Caki2 (cell line): ENCODE data around the gene OTX2. TPM values are rescaled to one million over a fixed set of nuclear protein-coding genes. Genes with fewer than 3 reads are reported as not detected.

Experiments used
- DNase-seq: peaks from one replicate; pipeline ENCODE4 v3.0.0-alpha.2; 2015; ENCODE audit warnings: low read depth
- in situ Hi-C: cut with HindIII; loops from 2 replicates; pipeline ENCODE4 v1.10.0; 2016; ENCODE audit warnings: low sequenced_read_pairs, low pct_unique_long_range_greater_than_20kb, mixed read lengths
- total RNA-seq: library from RNA; depleted of rRNA; stranded (reverse); fragments of >200 nt; shearing (Covaris generic); gene quantifications from 2 replicates; pipeline ENCODE4 v1.2.3, GENCODE V29; 2014; ENCODE audit warnings: low replicate concordance

Gene OTX2
- total RNA-seq, 1 experiment from 2014 or later = not detected

DNA sequence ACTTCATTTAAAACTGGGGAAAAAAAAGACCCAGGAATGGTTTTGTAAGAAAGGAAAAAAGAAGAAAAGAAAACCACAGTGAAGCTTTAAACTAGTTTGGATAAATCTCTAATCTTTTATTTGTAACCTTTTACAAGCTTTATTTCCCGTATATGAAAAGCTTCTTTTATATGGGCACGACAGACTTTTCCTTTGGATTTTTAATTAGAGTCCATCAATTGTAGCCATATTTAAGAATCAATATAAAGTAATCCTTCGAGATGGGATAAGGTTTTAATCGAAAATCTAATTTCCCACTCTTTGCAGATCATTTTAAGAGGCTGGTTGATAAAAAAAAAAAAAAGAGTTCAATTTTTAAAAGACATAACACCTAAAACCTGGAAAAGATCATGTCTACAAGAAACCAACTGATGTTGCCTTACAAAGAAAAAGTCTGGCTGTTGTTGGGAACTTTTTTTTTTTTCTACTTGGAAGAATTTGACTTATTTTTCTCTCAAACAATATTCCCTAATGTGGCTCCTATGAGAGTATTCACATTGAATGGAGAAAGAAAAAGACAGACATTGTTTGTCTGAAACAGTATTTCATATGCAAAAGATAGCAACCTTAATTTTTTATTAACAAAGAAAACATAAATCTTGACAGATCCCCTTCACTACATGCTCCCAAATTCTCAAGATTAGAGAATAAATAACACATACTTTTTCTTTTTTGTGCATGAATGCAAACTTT lies 4.9 kb upstream of the OTX2 start:
- no peak for DNase-seq

DNA sequence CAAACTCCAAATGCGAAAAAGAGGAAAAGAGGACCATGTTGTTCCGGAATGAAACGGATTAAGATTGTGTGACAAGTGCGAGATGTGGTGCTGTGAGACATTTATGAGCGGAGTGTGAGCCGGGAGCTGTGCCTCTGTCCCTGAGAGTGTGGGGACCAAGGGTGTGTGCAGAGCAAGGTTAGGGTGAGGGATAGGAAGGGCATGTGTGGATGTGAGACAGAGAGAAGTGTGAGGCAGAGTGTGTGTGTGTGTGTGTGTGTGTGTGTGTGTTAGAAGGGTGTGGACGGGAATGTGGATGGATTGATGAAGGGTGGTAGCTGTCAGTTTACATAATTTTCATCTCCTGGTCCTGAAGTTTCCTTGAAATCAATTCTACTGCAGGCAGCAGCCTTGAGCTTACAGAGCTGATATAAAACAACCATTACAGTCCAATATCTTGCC lies 4.3 kb upstream of the OTX2 start:
- in situ Hi-C loops = no loop called here
- DNase-seq = no peak

More for the DNA sequence above, 4.9 kb upstream of the OTX2 start:
- in situ Hi-C loops = no loop called here

DNA sequence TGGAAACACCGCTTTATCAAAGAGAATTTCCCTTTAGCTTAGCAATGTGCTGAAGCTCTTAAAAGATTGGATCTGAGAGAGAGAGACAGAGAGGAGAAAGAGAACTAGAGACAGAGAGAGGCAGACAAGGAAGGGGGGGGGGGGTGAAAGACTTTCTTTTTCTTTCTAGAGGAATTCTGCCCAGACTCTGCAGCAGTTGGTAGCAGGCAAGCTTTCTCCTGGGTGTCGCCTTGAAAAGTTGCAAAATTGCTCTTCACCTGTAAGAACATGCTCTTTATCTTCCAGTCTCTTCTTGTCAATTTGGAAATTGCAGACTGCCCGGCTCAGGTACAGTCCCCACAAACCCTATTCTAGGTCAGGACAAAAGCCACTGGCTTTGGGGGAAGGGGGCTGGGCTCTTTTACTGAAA lies 2.9 kb upstream of the OTX2 start:
- in situ Hi-C loops = no loop called here
- no peak for DNase-seq

DNA sequence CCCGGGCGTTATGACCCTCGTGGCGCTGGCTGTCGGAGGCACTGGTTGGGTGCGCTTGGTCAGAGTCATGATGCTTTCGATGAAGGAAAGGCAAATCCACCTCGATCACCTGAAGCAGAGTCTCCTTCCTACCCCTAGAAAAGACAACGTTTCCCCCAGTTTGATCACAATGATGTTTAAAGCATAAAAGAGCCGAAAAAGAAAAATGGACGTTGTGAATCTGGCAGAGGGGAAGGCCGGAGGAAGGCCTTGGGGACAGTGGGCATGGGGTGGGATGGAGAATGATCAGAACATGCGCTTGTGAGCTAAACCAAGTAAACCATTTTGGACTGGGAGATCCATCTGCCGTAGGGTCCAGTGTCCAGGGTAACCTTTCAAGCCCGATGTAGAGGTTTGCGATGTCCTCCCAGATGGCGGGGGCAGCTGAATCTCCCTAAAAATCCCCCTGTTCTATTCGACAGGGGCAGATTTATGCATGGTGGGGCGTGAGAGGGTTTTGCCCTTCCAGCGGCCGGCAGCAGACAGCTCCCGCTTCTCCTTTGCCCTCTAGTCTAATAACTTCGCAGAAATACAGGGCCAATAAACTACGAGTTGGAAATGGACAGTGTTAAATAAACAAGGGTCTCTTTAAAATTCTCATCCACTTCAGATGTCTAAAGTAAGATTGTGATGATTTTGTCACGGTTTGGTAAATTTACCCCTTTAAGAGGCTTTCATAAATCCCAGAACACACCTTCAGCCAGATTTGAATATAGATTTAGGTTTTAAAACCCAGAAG lies 2.3 kb upstream of the OTX2 start:
- in situ Hi-C loops = no loop called here
- no peak for DNase-seq

DNA sequence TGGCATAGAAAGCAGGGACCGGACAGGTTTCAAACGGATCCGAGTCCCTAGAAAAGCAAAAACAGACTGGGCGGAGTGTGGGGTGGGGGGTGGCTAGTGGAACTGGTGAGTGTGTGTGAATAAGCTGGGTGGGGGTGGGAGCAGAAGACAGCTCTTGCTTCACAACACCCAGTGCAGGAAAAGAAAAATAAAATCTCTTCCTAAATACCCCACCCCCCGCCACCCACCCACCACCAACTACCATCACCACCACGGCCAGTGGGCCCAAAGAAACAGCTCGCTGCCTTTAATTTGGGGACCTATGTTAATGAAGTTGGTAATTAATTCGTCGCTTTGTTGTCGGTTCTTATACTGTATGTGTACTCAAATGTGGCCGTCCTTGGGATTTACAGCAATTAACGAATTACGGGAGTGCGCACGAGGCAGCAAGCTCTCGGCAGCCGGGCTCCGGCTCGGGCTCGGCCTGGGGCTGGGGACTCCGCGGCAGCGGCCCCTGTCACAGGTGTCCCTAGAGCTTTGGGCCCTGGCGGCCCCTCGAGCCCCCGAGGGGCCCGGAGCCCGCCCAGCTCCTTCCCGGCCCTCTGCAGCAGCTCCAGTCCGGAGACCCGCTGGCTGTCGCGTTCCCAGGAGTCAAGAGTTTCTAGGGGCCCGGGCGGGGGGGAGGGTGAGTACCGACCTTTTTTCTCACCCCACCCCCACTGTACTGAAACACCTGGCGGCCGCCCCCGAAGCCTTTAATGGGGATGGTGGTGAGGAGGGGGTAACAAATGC lies 1.5 kb upstream of the OTX2 start:
- in situ Hi-C loops = no loop called here
- DNase-seq = no peak

DNA sequence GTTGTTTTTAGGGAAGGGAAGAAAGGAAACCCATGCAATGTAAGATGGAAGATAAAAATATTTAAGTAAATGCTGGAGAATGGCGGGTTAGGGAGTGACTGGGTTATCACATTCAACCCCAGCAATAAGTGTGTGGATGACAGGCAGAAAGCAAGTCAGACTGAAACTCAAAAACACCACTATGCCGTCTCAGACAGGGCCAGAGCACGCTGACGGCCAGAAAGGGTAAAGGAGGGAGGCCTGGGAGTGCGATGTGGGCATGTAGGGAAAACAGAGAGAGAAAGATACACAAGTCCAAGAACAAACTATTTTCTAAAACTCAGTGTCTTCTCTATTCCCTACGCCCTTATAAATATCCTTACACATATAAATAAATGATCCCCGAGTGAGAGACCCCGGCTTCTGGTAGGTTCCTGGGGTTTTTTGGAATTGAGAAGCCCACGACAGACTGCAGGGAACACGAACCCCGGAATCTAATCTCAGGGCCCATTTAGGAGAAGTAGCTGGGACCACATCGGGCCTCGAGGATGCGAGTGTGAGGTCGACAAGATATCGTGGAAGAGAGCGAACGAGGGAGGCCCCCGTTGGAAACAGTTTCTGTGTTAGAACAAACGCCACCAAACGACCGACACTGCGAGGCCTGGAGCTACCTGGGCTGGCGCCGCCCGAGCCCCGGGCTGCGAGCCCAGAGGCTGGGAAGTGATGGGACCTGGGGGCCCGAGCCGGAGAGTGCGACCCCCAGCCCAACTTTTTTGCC lies 735 bp upstream of the OTX2 start:
- in situ Hi-C loops = no loop called here

DNA sequence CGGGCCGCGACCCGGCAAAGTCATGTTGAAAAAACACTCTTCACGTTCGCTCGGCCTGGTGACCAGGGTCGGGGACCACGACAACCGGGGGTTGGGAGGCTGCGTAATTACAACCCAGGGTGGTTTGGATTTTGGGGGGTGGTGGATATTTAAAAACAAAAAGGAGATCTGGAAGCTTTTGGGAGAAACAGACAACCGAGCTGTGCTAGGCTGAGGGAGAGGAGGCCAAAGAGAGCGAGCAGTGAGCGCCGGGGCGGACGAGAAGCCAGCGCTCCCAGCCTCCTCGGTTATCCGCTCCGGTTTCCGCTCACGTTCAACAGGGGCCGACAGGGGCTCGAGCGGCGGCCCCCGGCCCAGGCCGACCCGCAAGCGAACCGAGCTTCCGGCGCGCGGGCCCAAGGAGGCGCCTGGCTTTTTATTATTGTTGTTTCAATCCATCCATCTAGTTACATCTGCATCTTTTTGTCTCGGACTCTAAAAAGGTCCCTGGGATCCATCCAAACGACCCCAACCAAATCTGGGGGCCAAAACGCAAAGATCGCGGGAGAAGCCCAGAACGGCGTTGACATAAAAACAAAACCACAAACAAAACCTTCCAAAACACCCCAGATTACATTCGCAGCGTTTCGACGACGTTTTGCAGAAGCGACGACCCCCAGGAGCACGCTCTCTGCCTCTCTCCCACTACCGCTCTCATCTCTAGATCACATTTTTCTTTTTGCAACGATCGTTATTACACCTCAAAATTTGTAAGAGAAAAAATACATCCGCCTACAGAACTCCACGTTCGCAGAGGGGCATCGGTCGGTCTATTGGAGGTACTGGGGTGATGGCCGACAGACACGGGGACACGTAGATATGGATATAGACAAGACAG lies 771 bp downstream of the OTX2 start:
- in situ Hi-C loops = no loop called here
- DNase-seq = no peak

More for the DNA sequence above, 735 bp upstream of the OTX2 start:
- DNase-seq = no peak

DNA sequence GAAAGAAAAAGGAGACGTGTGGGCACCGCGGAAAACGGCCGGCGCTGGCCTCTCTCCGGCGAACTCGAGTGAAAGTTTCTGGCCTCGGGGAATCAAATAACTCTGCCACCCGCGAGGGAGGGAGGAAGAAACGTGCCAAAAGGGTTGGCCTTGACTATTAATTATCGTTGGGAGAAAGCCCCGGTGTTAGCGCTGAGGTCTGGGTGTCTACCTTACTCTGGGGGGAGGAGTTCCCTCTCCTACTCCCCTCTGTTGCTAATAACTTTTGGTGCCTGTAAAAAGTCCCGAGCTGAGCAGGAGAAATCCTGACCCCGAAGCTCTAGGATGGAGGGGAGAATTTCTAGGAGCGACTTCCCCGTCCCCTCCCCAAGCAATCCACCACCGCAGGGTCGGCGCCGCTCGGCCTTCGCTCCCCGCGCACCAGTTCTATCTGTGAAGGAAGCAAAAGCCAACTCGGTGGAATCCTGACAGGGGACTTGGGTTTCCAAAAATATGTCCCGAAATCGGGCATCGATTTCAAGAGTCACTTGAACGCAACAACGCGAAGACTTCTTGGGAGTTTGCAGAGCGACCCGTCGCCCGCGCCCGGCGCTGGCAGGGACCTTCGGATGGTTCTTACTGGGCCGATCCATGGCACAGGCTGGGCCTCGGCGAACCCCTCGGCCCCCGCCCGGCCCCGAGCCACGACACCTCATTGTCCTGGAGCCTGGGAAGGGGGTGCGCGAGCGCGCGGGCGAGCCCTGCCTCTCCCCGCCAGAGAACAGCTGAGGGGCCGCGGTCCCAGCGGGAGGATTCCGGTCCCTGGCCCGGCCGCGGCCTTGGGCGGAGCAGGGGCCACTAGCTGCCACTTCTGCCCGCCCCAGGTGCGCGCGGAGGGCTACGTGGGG lies 1.7 kb downstream of the OTX2 start:
- in situ Hi-C loops = no loop called here
- no peak for DNase-seq

DNA sequence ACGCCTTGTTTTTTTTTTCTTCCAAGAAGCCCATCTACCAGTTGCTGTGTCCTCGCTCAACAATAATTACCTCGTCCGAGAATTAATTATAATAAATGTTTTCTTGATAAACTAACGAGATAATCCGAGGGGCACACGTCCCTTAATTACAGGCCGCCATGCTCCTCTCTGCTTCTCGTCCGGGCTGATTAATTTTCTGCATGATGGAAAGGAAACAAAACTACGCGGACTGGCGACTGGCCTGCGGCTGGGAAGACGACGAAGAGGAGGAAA lies 2.2 kb downstream of the OTX2 start:
- no peak for DNase-seq
- in situ Hi-C loops = no loop called here

DNA sequence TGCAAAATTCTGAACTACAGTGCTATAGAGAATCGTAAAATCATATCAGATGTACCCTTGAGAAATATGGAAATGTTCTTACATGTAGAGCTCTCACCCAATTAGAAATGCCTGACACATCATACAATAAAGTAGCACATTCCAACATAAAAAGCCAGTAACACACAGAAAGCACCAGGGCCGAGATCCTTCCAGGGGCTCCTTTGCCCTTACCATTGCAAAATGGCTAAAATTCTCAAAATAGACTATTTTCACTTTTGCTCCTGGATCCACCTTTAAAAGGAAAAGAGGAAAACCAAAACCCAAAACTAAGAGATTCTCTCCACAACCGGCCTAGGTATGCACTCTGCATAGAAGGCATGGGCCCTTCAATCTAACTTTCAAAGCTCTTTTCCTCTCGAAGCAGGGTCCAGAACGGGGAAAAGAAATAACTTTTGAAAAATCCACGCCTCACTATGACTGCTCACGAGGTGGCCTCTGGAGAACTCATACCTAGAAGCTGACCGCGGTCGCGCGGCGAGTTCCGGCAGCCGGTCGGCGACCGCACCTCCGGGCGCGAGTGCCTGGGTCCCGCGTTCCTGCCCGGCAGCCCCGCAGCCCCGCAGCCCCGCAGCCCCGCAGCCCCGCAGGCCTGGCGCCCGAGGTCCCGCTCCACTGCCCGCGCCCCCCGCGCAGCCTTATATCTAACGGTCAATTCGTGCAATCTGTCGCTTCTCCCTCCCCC lies 2.7 kb downstream of the OTX2 start:
- in situ Hi-C loops = no loop called here
- DNase-seq = no peak

DNA sequence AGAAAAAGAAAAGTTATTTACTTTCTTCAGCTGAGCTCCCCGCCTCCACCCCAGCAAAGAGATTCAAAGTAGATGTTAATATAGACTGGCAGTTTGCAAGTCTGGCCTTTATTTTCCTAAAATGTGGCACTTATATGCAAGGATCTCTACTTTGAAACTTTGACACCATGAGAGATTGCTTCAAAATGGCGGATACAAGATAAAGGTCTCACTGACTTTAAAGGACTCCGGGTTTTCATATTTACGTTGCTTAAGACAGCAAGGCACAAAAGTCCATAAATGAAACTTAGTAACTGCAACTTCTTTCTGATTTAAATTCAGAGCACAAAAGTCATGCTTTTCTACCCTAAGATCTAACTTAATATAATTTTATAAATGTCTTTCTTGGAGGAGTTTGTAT lies 3.5 kb downstream of the OTX2 start:
- DNase-seq = no peak
- in situ Hi-C loops = no loop called here

DNA sequence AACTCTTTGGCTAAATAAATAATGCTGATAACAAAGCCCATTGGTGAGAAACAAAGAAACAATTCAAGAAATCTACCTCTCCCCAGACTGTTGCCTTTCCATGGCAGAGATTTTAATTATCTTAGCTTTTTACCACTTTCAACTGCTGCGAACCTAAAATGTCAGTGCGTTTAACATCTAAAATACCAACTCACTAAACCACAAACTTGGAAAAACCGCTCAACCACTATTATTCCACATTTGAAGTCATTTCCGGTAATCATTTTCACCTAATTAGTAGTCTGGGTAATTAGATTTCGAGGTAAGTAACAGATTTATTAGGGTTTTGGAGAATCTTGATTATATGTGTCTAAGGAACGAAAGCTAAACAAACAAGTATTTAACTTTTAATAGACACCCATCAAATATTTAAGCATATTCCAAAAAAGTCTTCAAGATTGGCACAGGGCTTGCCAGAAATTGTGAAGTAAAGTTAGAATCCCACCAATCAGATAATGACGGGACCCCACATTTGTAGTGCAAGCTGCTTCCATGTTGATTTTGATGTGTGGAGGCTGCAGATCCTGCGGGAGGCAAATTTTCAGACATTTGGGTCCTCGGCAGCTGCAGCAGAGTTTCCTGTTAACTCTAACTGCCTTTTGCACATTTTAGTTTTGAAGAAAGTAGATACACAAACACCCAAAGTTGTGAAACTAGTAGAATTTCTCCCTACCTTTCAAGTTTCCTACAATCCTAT lies 4.1 kb downstream of the OTX2 start:
- in situ Hi-C loops = no loop called here
- no peak for DNase-seq

DNA sequence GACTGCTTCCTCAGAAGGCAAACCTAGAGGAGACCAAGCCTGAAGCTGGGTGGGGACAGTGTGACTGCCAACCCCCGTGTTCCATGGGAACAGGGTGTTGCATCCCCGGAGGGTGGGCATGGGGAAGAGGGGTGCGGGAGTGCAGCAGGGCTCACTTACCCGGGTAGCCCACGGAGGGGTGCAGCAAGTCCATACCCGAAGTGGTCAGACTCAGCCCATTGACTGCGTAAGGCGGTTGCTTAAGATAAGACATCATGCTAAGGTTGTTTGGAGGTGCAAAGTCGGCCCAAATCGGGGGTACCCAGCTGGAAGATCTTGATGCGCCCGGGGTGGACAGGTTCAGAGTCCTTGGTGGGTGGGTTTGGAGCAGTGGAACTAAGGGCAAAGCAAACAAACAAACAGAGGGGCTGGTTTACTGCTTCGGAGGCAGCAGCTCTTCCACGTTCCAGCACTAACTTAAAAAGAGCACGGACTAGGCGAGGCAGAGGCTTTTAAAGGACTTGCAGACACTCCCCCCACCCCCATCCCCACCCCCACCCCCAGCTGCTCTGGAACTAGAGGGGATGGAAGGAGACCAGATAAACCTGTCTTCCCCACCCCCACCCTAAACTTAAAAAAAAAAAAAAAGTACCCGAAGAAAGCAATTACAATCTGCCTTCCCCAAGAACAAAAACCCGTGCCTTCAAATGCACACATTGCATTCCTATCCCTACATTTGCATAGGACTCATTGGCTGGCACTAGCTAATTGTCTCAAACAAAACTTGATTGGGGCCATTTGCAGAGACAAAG lies 4.9 kb downstream of the OTX2 start:
- in situ Hi-C loops = no loop called here
- DNase-seq = no peak

DNA sequence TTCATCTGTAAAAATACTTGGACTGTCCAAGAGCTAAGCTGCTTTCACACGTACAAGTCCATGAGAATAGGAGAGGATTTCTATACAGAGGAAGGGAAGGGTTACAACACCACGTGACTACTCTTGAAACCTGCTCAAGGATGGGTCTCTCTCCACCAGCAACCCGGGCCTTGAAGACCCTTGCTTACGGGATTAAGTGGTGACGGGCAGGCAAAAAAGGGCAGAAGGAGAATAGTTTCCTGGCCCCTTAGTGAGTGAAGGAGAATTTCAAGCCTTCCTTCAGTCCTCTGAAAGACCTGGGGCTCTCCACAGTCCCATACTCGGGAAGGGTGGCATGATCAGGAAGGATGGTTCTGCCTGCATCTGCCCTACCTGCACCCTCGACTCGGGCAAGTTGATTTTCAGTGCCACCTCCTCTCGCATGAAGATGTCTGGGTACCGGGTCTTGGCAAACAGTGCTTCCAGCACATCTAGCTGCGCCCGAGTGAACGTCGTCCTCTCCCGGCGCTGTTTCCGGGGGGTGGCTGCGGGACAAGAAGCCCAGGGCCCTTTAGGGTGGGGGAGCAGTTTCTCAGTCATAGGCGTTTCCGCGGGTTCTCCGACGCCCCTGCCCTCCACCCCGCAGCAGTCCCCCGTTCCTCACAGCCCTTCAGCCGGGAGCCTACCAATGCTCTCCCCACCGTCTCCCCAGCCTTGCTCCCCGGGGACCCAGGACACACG lies 6.3 kb downstream of the OTX2 start:
- no peak for DNase-seq
- in situ Hi-C loops = no loop called here
